NCI-H82 (cell line): ENCODE data around the gene CHCHD3.

Experiments
- DNase-seq: peaks from one replicate; lab custom pipeline; 2025; lab: John Stamatoyannopoulos, UW

CHCHD3 gene

DNA sequence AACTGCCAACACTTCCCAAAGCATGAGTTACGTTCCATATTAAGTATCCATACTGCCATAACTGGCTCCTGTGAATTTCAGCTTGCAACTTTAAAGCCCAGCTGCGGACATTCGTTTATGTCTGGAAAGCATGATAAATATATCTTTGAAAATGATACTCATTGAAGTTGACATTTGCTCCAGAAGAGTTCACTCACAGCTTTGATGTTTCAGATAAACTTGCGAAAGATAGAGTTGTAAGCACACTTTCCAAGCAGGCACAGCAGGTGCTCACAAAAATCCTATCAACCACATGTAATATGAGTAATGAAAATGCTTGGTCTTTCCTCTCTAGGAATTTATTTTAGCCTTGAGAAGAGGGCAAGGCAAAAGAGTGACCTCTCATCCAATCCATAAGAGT lies 4.5 kb downstream of the CHCHD3 start:
- DNase-seq, result no peak

DNA sequence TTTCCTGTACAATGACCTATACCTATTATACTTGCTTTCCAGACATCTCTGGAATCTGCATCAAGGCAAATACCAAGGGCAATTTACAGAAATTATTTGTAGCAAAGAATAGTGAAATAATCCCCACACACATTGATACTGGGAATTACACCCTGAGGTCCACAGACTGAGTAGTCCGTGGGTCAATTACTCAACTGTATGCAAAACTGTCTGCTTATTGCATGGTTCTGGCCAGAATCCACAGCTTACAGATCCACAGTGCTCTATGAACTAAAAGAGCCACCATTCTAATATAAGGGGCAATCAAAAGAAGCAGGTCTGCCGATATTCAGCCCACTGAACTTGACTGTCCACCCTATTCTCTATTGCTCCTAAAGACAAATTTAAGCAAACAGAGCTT lies 5.7 kb downstream of the CHCHD3 start:
- no peak for DNase-seq

DNA sequence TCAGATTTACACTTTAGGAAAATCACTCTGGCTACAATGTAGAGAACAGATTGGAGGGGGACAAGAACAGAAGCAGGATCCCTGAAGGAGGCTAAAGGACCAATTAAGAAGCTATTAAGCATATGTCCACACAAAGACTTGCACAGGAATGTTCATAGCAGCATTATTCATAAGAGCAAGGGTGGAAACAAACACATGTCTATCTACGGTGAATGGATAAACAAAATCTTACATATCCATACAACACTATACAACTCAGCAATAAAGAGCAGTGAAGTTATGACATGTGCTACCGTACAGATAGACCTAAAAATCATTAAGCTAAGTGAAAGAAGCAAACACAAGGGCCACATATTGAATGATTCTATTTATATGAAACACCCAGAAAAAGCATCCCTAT lies 10.4 kb downstream of the CHCHD3 start:
- peak; percentile 67 for DNase-seq

GRCh38 chr7:133070562-133070961 lies 11.3 kb downstream of the CHCHD3 start:
- DNase-seq, result peak; percentile 81

DNA sequence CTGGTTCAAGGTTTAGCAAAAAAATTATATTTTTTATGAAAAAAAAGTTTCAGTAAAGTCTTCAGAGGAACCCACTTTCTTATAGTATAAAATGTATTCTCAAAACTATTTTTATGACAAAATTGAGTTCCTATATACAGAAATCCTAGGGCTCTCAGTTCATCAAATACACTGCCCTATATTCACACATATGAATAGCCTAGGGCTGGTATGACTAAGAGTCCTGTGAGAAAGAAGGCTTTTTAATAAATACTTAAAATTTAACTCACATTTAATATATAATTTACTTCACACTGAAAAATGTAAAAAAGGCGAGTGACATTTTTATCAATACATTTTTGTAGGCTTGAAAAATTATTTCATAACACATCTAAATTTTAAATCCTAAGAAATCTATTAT lies 16.6 kb downstream of the CHCHD3 start:
- DNase-seq, result no peak

DNA sequence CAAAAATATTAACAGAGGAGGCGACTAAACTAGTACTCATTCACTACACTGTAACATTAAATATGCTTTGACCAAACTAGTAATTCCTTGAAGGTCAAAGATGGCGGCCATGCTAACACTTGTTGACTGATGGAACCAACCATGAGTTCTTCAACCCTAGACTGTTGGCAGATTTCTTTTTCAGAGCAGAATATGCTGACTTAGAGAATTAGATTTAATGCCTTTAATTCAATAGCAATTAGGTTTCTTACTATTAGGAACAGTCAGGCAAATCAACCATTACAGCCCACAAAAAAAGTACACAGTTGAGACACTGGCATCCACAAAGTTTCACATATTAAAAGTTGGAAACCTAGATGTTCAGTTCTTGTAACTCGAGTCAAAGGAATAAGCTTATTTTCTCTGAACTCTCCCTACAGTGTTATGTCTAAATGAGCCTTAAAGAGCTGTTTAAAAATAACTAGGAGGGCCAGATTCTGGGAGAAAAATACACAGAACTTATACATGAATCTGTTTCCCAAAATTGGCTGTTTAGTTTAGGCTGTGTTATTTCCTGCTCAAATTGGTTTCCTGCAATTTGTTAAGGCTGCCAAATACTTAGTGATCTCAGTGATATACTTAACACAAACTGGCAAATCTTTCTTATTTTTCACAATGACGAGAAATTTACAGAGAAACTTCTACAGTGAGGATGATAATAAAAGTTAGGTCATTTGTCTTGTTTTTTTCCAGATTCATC lies 17.6 kb downstream of the CHCHD3 start:
- no peak for DNase-seq

- DNase-seq, result no peak
Measured at GRCh38 chr7:133061792-133062191, 20.1 kb downstream of the CHCHD3 start.

GRCh38 chr7:133061357-133061756 lies 20.5 kb downstream of the CHCHD3 start:
- no peak for DNase-seq

DNA sequence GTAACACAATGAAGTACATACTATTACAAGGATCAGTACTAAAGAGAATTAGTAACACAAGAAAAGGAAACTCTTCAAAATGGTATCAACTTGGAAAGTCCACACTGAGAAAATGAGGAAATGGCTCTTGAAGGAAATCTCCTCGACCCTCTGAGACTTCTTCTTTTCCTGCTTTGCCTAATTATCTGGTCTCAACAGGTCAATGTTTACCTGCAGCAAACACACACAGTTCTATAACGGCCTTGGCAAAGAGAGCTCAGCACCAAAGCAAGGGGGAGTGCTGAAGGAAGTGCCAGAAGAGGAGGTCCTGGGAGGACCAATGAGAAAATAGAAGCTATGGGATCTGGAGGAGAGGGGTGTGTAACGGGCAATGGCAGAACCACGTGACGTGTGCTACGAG lies 21.9 kb downstream of the CHCHD3 start:
- DNase-seq, result no peak

DNA sequence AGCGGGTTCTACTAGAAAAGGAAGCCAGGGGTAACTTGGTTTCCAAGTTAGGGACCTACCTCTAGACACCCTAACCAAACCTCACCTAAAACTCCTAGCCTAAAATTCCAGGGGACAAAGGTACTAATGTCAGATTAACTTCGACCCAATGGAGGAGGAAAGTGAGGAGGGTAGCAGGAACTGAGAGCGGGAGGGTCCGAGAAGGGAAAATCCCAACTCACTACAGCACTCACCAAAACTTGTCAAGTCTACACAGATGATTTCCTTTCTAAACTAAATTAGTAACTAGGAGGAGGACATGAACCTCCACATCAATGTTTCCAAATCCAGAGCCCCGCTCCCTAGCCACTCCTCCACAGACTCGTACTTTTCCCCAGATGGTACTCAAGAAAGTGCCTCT lies 22.6 kb downstream of the CHCHD3 start:
- DNase-seq, result no peak

GRCh38 chr7:133056370-133057238 lies 25.3 kb downstream of the CHCHD3 start:
- DNase-seq, result no peak

GRCh38 chr7:133054162-133054840 lies 27.6 kb downstream of the CHCHD3 start:
- DNase-seq, result no peak

DNA sequence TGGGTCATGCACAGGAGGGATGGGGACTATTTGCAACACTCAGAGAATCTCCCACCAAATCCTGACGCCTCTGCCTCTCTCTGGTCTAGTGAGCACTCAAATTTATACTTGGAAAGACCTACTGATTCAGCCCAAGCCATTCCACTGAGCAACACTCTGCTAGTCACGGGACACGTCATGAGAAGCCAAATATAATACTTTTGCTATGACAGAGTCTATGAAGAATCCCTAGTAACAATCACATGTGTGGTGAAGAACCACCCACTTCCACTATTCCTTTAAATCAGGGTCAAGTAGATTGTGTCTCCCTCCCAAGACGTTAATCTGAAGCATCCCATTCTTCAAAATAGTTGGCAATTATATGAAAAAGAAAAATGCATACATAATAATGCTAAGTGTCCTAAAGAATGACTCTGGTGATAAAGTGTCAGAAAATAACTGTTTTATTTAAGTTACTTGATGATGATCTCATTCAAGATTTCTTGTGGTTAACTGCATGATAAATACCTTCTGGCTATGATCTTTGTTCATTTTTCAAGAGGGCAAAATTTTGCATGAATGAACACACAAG lies 28.5 kb downstream of the CHCHD3 start:
- no peak for DNase-seq

DNA sequence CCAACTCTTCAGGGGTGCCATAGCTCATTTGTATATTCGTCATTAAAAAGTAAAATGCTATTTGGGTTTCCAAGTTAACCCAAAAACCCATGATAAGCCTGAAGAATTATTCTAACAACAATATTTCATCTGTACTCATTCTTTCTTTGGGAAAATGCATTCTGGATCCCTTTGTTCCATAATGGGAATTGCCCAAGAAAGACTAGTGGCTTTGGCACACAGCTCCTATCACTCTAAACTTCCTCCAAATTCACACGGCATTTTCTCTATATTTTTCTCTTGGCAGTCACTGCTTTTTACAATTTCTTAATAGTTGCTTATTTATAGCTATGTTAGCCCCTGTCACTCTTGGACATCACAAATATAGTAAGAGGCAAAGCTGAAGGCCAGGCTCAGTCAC lies 29.1 kb downstream of the CHCHD3 start:
- DNase-seq, result no peak

GRCh38 chr7:133052401-133052756 lies 29.5 kb downstream of the CHCHD3 start:
- no peak for DNase-seq

- no peak for DNase-seq
Measured at GRCh38 chr7:133051719-133052400, 30.0 kb downstream of the CHCHD3 start.

- DNase-seq, result no peak
Measured at GRCh38 chr7:133051066-133051465, 30.8 kb downstream of the CHCHD3 start.

- no peak for DNase-seq
Measured at GRCh38 chr7:133050200-133050995, 31.5 kb downstream of the CHCHD3 start.

DNA sequence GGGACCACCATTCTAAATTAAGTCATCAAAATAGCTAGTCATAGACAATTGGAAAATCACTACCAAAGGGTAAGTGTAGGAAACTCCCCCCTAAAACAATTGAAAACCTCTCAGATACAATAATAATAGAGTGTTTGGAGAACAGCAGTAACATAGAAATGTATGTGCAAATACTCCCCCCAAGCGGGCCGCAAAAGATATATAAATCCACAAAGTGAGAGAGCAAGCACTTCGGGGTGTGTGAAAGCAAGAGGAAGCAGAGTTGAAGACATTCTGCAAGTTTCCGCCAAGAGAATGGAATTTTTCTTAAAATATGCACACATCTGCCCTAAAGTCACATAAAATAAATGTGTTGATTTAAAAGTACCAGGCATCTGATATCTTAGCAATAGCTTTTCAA lies 33.3 kb downstream of the CHCHD3 start:
- DNase-seq, result no peak

GRCh38 chr7:133047321-133047720 lies 34.6 kb downstream of the CHCHD3 start:
- no peak for DNase-seq
